ENCODE results near the gene NSG1.

The NSG1 gene

DNA sequence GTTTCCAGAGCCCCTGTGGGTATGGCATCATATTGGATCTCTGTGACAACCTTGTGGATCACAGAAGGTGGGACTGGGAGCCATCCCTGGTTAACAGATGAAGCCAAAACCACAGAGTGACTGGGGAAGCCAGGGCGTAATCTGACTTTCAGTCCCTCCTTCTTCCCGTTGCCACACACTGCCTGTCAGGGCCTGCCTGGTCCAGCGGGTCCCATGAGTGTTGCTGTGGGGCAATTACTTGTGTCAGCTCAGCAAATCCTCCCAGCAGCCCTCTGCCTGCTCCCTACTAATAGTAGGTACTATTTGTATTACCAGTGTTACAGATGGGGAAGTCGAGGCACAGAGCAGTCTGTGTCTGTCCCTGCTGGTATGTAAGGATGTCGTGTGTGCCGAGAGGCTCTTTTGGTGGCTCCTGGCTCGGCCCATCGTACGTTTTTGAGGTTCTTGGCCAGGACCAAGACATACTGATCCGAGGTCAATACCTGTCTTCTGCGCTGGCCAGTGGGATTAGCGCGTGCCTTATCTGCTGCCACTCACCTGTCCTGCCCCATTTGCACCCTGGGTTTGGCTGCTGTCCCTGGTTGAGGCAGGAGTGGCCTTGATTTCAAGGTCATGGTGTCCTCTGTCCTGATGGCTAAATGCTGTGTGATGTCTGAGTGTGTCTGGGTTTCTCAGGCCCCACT, 5.7 kb downstream of the NSG1 start:
- no peak overlapping the region for H3K4me3 ChIP-seq (ENCODE audit: low read length)
- DNase-seq (ENCODE audit: low read depth, low spot score), result no peak

DNA sequence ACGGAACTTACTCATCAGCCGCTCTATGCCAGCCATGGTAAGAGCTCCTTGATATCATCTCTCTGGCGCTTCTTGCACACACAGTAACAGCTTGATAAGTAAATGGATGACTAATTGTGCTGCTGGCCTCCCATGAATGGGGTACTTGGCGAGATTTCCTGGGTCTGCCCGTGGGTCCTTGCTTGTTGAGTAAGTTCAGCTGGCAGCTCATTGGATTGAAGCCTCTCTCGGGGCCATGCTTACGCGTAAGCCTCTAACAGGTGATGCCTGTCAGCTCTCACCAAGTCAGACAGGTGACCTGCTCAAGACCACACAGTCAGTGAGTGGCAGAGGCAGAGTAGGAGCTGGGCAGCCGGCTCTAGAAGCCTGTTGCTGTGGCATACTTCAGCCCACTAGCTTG, 7.7 kb downstream of the NSG1 start:
- no peak overlapping the region for H3K4me3 ChIP-seq (ENCODE audit: low read length)
- no peak for DNase-seq (ENCODE audit: low read depth, low spot score)

DNA sequence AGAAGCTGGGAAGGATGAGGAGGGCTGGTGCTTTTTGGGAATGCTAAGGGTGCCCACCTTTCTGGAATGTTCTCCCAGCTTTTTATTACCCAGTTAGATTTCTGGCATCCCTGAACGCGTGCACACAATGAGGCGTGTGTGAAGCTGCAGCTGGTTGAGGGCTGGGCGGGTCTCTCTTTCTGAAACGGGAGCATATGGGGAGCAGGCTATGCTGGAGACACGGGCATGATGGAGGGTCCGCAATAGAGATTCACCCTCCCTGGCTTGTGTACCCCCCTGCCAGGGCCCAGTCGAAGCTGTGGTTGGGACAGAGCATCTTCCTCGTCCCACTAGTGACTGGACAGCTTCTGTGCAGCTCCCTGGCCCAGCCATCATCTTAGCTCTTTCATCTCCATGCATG, 8.5 kb downstream of the NSG1 start:
- no peak overlapping the region for H3K4me3 ChIP-seq (ENCODE audit: low read length)
- DNase-seq (ENCODE audit: low read depth, low spot score), result no peak

DNA sequence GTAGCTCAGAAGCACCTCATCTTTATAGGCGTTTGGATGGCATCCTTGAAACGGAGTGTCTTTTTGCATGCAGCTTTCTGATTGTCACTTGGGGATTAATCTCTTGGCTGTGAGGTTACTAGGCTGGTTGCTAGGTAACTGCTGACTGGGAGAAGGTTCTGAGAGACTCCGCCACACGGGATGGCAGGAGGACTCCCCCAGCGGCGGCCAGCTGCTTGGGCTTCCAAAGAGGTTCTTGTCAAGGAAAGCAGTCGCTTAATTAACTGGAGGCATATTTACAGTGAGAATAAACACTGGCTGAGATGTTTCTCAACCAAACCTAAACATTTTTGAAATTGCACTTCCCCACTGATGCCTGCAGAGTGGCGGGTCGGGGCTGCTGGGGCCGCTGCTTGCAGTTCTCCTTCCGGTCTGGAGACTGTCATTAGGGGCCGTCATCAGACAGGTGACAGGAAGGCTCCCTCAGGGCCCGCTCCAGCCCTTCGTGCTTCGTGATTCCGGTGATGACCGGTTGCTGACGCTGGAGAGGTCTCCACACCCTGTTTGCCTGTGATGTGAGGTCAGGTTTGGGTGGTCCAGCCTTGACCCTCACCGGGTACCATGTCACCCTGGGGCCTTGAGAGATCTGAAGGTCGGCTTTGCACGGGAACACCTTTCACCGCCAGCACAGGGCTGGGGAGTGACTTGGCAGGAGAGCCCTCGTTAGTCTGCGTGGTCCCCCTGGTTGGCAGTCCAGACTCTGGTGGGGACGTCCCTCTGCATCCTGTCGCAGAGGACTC, 9.1 kb downstream of the NSG1 start:
- no peak overlapping the region for H3K4me3 ChIP-seq (ENCODE audit: low read length)
- DNase-seq (ENCODE audit: low read depth, low spot score), result no peak

DNA sequence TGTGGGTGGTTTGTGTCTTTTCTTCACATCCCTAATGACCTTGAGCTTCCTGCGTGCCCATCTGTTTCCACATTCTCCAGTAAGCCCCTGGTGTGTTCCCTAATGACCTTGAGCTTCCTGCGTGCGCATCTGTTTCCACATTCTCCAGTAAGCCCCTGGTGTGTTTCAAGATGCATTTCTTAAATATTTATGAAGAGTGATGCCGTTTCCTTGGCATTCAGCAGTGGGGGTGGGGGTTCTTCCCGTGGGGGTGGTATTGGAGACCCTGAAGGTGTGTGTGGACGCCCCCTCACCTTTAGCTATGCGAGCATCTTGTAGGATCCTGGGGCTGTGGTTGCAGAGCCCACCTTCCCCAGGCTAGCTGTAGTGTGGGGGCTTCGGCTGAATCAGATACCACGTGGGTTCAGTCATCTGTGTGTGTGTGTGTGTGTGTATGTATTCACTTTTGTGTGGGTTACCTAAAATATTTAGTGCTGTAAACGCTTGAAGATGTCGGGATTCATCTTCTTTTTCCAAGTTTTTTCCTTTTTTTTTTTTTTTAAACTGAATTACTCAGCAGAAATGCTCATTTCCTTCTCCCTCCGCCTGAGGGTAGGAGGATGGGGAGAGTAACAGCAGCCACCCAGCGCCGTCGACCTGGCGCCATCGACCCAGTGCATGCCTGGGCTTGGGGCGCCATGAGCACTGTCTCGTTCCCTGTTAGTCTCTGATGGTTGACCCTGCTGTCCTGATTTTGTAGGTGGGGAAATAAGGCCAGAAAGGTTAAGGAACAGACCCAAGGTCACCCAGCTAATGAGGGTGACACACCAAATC, 9.9 kb downstream of the NSG1 start:
- H3K4me3 ChIP-seq (ENCODE audit: low read length), result no peak overlapping the region
- no peak for DNase-seq (ENCODE audit: low read depth, low spot score)

DNA sequence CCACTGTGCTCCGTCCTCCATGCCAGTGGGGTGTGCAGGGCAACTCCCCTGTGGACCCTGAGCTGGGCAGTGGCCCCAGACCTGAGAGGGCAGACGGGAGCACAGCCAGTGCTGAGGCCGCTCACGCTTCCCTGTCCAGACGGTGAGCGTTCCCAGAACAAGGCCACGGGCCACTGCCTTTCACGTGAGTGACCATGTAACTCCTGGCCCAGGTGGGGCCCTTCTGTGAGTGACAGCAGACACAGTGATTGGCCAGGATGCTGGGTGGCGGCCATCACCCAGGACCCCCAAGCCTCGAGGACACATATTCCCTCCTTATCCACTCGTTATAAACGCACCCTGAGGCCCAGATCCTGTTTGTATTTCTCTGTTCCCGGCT, 10.5 kb downstream of the NSG1 start:
- H3K4me3 ChIP-seq (ENCODE audit: low read length), result no peak overlapping the region
- no peak for DNase-seq (ENCODE audit: low read depth, low spot score)

DNA sequence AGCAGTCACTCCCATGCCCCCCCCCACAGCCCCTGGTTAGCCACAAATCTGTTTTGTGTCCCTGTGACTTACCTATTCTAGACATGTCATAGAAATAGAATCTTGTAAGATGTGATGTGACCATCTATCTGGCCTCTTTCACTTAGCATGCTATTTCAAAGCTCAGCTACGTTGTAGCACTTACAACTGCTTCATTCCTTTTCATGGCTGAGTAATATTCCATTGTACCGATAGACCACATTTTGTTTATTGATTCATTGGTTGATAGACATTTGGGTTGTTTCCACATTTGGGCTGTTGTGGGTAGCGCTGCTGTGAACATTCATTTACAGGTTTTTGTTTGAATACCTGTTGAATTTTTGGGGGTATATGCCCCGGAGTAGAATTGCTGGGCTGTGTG, 11.5 kb downstream of the NSG1 start:
- no peak for DNase-seq (ENCODE audit: low read depth, low spot score)
- no peak overlapping the region for H3K4me3 ChIP-seq (ENCODE audit: low read length)

DNA sequence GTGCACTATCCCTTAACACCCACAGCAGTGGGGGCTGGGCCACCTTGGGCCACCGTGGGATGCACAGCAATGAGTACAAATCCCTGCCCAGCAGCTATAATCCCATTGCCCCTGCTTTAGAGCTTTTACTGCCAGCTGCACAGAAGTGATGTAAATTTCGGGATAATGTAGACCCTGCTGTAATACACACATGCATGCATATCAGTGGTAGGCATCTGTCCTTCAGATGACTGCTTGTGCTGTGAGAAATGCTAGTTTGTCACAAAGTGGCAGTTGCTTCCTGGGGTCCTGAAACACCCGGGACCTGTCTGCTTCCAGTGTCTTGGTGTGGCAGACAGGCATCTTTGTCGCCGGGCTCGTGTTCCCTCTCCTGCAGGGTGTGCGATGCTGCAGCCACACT, 14.1 kb downstream of the NSG1 start:
- DNase-seq (ENCODE audit: low read depth, low spot score), result no peak
- H3K4me3 ChIP-seq (ENCODE audit: low read length), result no peak overlapping the region

DNA sequence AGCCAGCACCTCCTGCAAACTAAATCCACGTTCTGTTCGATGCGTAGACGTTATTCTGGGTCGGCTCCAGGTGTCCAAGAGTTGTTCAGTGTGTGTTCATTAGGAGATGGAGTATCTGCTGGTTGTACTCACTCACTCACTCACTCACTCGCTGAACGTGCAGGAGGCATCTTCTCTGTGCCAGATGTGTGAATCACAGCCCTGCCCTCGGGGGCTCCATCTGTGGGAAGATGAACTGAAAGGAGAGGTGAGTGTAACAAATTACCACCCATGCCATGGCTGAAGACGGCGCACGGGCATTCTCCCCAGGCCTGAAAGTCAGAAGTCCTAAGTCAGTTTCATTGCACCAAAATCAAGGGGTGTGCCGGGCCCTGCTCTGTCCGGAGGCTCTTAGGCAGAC, 16.1 kb downstream of the NSG1 start:
- no peak for DNase-seq (ENCODE audit: low read depth, low spot score)
- H3K4me3 ChIP-seq (ENCODE audit: low read length), result no peak overlapping the region

DNA sequence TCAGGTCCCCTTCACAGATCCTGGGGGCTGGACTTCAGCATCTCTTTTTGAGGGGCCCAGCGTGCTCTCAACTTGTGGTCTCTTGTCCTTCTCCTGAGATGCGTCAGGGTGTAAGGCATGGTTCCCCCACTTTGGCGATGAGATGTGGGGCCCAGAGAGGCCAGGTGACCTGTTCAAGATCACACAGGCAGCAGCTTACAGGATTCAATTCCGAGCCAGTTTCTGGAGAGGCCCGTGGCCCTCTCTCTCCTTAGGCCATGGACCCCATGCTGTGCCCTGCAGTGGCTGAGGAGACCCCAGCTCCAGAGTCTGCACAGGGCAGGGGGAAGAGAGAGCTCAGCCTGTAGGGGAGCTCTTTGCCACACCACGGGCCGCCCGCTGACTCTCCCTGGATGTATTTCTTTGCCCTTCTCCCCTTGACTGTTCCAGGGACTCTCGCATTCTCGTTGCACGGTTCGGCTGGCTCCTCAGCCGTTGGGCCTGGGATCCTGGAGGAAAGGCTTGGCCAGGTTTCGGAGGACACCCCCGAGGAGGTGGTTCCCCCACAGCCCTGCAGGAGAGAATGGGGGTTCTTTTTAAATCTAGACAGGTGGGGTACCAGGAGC, 18.6 kb downstream of the NSG1 start:
- H3K4me3 ChIP-seq (ENCODE audit: low read length), result no peak overlapping the region
- DNase-seq (ENCODE audit: low read depth, low spot score), result no peak

DNA sequence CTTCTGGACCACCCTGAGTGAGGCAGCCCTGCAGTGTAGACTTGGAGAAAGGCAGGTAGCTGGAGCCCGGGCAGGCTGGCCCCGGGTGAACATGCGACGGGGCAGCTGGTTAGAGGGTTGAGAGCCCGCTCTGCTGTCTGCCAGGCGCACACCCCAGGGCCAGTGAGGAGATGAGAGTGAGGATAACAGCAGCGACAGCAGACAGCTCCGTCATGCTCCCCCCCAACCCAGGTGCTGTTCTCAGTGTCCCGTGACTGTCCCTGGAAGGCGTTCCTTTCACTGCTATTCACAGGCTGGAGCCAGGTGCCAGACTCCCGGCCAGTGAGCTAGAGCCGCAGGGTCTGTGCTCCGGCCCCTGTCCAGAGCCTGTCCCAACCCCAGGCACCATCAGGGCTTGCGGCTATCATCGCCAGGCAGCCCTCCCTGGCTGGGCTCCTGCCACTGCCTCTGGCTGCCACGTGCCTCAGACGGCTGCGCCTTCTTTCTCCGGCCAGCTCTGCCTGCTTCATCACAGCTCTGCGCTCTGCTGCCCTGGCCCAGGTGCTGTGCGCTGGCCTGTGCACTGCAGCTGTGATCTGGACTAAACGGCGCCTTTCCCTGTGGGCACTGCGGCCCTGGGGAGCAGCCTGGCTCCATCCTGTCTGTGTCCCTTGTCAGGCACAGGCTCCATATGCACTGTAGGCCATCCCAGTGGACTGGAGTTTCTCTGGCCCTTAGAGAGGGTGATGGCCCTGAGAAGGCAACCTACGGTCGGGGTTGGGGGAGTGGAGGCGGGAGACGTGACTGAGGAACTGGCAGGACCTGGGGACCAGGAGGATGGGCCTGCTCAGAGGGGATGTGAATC, 19.8 kb downstream of the NSG1 start:
- no peak overlapping the region for H3K4me3 ChIP-seq (ENCODE audit: low read length)
- DNase-seq (ENCODE audit: low read depth, low spot score), result no peak

DNA sequence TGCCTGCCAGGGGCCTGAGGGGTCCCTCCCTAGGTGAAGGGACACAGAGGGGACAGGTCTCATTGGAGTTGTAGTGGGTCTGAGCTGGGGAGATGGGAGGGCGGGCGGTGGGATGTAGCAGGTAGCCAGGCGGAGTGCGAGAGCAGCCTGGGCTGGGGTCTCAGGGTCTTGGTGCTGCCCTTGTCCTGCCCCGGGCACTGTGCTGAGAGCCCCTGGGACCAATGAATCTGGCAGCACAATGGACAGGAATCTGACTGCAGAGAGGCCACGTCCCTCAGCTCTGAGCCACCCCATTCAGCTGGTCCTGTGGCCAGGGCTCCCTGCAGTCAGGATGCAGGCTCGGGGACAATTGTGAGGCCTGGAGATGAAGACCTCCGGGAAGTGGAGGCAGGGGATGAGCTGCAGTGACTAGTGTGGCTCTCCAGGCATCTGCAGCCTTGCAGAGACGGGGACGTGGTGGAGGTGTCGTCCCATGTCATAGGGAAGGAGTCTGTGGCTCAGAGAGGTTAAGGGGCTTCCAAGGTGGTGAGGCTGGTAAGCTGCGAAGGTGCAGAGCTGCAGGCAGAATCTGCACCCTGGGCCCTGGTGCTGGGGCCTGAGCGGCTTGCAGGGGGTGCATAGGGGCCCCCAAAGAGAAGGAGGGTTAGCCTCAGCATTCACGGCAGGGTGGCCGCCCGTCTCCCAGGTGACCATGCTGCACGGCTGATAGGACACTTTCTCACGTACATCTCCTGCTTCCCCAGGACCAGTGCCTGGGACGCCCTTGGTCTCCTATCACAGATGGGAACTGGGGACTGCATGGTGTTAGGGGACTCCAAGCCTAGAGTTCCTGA, 20.6 kb downstream of the NSG1 start:
- H3K4me3 ChIP-seq (ENCODE audit: low read length), result no peak overlapping the region
- DNase-seq (ENCODE audit: low read depth, low spot score), result no peak

DNA sequence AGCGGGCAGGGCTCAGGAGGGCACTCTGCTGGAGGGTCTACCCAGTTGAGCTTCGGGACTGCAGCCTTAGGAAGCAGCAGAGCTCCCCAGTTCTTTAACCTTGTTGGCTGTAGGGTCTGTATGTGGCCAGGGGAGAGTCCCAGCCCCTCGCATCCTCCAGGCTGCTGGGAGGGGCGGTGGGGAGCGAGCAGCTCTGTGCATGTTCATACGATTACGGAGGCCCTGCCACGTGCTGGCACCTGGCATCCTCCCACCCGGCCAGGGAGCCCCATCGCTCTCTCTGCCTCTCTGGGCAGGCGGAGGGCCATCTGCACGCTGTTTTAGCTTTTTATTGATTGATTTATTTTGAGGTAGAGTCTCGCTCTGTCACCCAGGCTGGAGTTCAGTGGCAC, 21.2 kb downstream of the NSG1 start:
- DNase-seq (ENCODE audit: low read depth, low spot score), result no peak
- no peak overlapping the region for H3K4me3 ChIP-seq (ENCODE audit: low read length)

DNA sequence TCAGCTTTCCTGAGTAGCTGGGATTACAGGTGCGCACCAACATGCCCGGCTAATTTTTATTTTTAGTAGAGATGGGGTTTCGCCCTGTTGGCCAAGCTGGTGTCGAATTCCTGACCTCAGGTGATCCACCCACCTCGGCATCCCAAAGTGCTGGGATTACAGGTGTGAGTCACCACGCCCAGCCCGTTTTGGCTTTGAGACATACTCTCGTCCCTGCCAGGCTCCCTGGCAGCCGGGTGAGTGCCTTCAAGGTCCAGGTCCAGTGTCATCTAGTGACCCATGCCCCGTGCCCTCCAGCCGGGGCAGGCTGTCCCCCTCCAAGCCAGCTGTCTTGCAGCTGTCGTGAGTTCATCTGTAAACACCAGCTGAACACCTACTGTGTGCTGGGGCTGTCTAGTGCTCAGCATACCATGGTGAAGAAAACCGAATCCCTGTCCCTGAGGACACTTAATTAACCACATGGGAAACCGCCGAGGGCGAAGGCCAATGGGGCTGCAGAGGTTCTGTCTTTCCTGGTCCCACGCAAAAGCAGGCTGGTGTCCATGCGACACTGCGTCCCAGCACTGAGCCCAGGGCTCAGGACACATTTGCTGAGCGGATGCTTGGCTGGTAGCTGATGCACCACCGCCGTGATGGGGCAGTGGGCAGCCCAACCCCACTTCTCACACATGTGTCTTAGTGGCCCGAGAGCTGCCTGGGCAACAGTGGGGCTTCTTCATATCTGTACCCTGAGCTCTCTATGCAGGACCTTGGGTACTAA, 21.9 kb downstream of the NSG1 start:
- H3K4me3 ChIP-seq (ENCODE audit: low read length), result no peak overlapping the region
- no peak for DNase-seq (ENCODE audit: low read depth, low spot score)

DNA sequence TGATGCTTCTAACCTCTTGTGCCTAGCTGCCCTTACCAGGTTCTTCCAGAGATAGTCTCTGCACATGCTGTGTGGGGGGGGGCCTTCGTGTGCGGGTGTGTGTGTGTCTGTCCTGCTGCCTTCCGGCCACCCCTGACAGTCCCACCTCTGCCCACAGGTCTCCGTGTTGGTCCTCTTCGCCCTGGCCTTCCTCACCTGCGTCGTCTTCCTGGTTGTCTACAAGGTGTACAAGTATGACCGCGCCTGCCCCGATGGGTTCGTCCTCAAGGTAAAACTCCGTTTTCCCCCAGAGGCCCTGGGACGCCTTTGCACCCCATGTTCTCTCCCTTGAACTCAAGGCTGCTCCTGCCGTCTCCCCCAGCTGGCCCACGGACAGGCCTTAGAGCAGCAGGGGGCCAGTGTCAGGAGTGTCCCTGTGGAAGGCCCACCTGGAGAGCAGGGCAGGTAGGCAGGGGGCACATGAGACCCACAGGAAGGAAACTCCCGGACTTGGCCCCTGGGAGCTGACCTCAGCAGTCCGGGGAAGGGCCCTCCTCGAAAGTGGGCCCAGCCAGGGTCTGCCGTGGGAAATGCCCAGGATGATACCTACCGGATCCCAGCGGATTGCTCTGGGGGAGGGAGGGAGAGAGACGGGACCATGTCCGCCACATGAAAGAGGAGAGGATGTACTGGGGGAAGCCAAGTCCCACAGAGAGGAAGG, 22.7 kb downstream of the NSG1 start:
- DNase-seq (ENCODE audit: low read depth, low spot score), result no peak
- no peak overlapping the region for H3K4me3 ChIP-seq (ENCODE audit: low read length)

DNA sequence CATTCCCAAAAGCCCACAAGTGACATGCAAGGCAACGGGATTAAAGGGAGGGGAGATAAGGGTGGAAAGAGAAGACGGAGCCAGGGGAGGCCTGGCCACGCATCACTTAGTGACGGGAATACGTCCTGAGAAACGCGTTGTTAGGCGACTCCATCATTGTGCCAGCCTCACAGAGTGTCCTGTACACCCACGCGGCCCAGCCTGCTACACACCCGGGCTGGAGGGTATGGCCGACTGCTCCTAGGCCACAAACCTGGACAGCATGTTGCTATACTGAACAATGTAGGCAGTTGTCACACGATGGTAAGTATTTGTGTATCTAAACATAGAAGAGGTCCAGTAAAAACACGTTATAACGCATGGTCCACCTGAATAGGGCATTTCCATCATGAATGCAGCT, 23.4 kb downstream of the NSG1 start:
- no peak overlapping the region for H3K4me3 ChIP-seq (ENCODE audit: low read length)
- no peak for DNase-seq (ENCODE audit: low read depth, low spot score)

DNA sequence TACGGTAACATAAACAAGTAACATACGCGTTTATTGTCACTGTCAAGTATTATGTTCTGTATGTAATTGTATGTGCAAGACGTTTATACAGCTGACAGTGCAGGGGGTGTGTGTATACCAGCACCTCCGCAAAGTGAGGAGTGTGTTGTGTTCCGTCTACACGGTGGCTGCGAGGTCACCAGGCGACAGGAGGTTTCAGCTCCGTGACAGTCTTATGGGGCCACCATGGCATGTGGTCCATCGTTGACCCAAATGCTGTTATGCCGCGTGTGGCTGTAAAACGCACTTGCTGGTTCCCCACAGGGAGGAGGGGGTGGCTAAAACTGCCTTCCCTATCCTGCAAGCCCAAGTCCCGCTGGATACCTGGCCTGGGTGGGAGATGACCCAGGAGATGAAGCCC, 25.0 kb downstream of the NSG1 start:
- H3K4me3 ChIP-seq (ENCODE audit: low read length), result no peak overlapping the region

More for the DNA sequence above, 25.0 kb downstream of the NSG1 start:
- DNase-seq (ENCODE audit: low read depth, low spot score), result no peak

Measured in Jurkat, Clone E6-1 (cell line).